Psoas muscle (tissue), 8 donors: Measurements from ENCODE around the gene NIP7. TPM values are rescaled to one million over a fixed set of nuclear protein-coding genes. Genes with fewer than 3 reads are reported as not detected.

Source experiments
- ATAC-seq, 4 donors: fragments of 200-7000 bp; cut with Tn5 transposase; one replicate each; pipeline ENCODE4 v1.9.1; 2020; ENCODE audit warnings: moderate library complexity in 3 of 4, mild to moderate bottlenecking in 2 of 4
- DNase-seq, 2 donors: peaks; one replicate each; pipeline ENCODE4 v3.0.0-alpha.2; 2020
- H3K27ac ChIP-seq: fragments of 200-600 bp; one replicate; pipeline ENCODE4 v1.8.0; 2022
- H3K27me3 ChIP-seq, 3 donors: fragments of 200-600 bp in 1 of 3; one replicate each; pipeline versions ENCODE4 v1.6.1 to v1.8.0; 2013 to 2022; ENCODE audit warnings: low read length in 2 of 3, mild to moderate bottlenecking in 2 of 3, moderate library complexity in 1 of 3; ENCODE audit not compliant: insufficient read depth in 3 of 3
- H3K36me3 ChIP-seq, 2 donors: fragments of 200-600 bp in 1 of 2; one replicate each; pipeline versions ENCODE4 v1.6.1 to v1.8.0; 2013 to 2022; ENCODE audit warnings: low read depth in 1 of 2, mild to moderate bottlenecking in 1 of 2, moderate library complexity in 1 of 2; ENCODE audit not compliant: insufficient read depth in 1 of 2
- H3K4me1 ChIP-seq: fragments of 200-600 bp; one replicate; pipeline ENCODE4 v1.8.0; 2022
- H3K4me3 ChIP-seq: fragments of 200-600 bp; one replicate; pipeline ENCODE4 v1.8.0; 2022; ENCODE audit warnings: mild to moderate bottlenecking
- H3K9me3 ChIP-seq: fragments of 200-600 bp; one replicate; pipeline ENCODE4 v1.8.0; 2022
- WGBS, 3 donors: extraction: QIAGEN DNeasy Blood & Tissue Kit; methylation state at CpG; one replicate each; pipeline versions ENCODE4 v1.1.6 to v1.1.7; 2013; 5-methylcytosine and 5-hydroxymethylcytosine counted together
- intact Hi-C, 2 donors: fragments of 100-400 bp; cut with DNase I; formaldehyde crosslinking; loops; one replicate each; pipeline versions ENCODE4 v1.11.0 to v1.14.2; 2022
- polyA plus RNA-seq, 3 donors: library from polyadenylated mRNA; stranded (reverse); fragments of 200-250 nt; gene quantifications; one replicate each; pipeline ENCODE4 v1.2.3, GENCODE V29; 2013
- total RNA-seq, 4 donors: library from RNA; stranded (reverse); fragmentation: NEBNext Ultra II Directional in 2 of 4; extraction: Animal tissue kit (Norgen Biotek cat#: 25700) in 2 of 4; gene quantifications; one replicate each; pipeline versions ENCODE4 v1.2.1 to v1.2.4, GENCODE V29; 2021 to 2023
- TF ChIP-seq, protein P1 (sequence below): fragments of 200-600 bp; IDR thresholded peaks from one replicate; pipeline ENCODE4 v1.8.0; 2022; ENCODE audit warnings: antibody characterized with exemption
- donor health status: healthy with polysubstance abuse.
- donor health status: DM: no; HTN: no; CAD: no; lungs with moderate emphysema.
- donor health status: Bipolar disorder and iron deficiency.
- donor health status: healthy.
- donor health status: DM: yes; HTN: yes; CAD: no.
- donor health status: DM: no; HTN: no; CAD: no.
- donor health status: DM: no; HTN: no; CAD: no.
- donor health status: DM: yes; HTN: yes; CAD: no.

NIP7 gene
- total and polyA plus RNA-seq, 7 donors, result 9.2 to 24.8 (median 16.6) TPM

DNA sequence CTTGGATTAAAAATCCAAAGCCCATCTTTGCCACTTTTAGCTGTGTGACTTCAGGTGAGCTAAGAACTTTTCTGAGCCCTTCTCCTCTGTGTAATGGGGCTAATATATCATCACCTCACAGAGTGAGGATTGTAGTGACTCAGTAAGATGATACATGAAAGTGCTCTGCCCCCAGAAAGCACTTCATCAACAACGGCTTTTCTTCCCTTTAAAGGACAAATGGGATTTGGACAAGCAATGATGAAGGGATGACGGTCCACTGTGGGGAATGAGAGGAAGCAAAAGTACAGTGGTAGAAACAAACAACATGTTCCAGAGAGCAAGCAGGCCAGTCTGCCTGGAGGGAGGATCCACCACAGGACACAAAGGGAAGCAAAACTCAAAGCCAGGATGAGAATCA is 26.3 kb downstream of the NIP7 start:
- Histone ChIP-seq H3K9me3 (no peaks in the 10 kb centered on the region), H3K27ac (no peak overlapping the region), H3K4me1 (no peaks in the 10 kb centered on the region), H3K4me3 (no peak overlapping the region), H3K27me3 (no peaks in the 10 kb centered on the region), H3K36me3 (peaks cover 8 to 87% of the 10 kb centered on the region in 2 donors)
- TF ChIP-seq, protein P1, sequence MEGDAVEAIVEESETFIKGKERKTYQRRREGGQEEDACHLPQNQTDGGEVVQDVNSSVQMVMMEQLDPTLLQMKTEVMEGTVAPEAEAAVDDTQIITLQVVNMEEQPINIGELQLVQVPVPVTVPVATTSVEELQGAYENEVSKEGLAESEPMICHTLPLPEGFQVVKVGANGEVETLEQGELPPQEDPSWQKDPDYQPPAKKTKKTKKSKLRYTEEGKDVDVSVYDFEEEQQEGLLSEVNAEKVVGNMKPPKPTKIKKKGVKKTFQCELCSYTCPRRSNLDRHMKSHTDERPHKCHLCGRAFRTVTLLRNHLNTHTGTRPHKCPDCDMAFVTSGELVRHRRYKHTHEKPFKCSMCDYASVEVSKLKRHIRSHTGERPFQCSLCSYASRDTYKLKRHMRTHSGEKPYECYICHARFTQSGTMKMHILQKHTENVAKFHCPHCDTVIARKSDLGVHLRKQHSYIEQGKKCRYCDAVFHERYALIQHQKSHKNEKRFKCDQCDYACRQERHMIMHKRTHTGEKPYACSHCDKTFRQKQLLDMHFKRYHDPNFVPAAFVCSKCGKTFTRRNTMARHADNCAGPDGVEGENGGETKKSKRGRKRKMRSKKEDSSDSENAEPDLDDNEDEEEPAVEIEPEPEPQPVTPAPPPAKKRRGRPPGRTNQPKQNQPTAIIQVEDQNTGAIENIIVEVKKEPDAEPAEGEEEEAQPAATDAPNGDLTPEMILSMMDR, result no peak
- ATAC-seq (no peak), DNase-seq (no peak)
- intact Hi-C loops, result no loop called here
- WGBS, 3 donors, result 76 to 83% (median 83%) methylated on average over 2 of the region's 2 CpGs

DNA sequence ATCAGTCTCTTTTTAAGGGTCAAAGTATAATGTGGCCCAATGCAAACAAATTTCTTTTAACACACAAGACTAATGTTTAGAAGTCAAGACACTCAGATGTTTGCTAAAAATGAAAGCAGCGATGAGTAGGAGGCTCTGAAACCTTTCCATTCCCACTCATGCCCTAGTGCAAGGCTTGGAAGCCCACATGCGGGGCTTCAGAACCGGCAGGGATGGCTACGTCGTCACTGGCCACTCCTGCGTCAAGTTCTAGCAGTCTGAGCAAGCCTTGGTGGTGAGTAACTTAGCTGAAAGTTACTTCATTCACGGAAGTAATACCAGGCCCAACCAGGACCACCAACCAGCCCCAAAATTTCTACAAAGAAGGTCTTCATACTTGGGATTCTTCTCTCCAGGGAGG is 26.9 kb downstream of the NIP7 start:
- intact Hi-C loops, result no loop called here
- no peak overlapping the region for H3K27ac ChIP-seq
- H3K4me3 ChIP-seq, result no peak overlapping the region
- peaks cover 8 to 87% of the 10 kb centered on the region in 2 donors for H3K36me3 ChIP-seq
- H3K4me1 ChIP-seq, result no peaks in the 10 kb centered on the region
- H3K9me3 ChIP-seq, result no peaks in the 10 kb centered on the region
- WGBS, 3 donors, result 88 to 96% (median 91%) methylated on average over 7 of the region's 7 CpGs
- ATAC-seq (no peak), DNase-seq (no peak)
- TF ChIP-seq, protein P1, result no peak
- H3K27me3 ChIP-seq, result no peaks in the 10 kb centered on the region

DNA sequence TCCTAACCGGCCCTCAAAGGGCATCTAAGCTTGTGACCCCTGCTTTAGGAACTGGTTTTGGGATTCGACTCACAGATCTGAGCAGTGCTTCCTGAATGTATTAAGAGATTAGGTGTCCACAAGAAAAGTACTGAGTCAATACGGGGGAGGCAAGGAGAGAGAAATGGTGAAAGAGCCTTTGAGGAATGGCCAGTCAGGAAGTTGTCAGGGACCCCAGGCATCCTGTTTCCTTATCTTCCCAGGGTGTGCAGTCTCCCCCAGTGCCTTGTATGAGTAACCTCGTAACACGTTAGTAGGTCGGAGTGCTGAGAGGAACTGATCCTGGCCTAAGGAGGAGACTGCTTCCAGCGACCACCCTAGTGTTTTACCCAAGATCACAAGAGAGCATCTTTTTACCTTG is 28.4 kb downstream of the NIP7 start:
- no peaks in the 10 kb centered on the region for H3K27me3 ChIP-seq

DNA sequence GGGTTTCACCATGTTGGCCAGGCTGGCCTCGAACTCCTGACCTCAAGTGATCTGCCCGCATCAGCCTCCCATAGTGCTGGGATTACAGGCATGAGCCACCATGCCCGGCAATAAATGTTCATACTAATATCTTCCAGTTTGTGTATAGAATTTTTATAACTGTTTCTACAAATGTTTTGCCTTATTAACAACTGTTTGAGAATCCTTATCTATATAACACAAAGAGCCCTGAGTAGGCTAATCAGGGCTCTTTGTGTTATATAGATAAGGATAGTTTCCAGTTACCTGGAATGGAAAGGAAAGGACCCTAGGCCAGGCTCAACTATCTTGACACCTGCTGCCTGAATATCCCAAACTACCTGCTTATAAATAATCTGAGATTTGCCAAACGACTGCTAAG is 29.3 kb downstream of the NIP7 start:
- TF ChIP-seq, protein P1, result no peak
- H3K36me3 ChIP-seq, result peaks cover 8 to 98% of the 10 kb centered on the region in 2 donors

More for the DNA sequence above, 28.4 kb downstream of the NIP7 start:
- H3K9me3 ChIP-seq, result no peaks in the 10 kb centered on the region
- DNase-seq, result no peak
- H3K36me3 ChIP-seq, result peaks cover 8 to 99% of the 10 kb centered on the region in 2 donors
- intact Hi-C loops, result no loop called here
- H3K4me1 ChIP-seq, result no peaks in the 10 kb centered on the region
- TF ChIP-seq, protein P1, result no peak
- WGBS, 3 donors, result 77 to 82% (median 80%) methylated on average over 7 of the region's 7 CpGs
- no peak overlapping the region for H3K4me3 ChIP-seq
- no peak for ATAC-seq
- H3K27ac ChIP-seq, result no peak overlapping the region

DNA sequence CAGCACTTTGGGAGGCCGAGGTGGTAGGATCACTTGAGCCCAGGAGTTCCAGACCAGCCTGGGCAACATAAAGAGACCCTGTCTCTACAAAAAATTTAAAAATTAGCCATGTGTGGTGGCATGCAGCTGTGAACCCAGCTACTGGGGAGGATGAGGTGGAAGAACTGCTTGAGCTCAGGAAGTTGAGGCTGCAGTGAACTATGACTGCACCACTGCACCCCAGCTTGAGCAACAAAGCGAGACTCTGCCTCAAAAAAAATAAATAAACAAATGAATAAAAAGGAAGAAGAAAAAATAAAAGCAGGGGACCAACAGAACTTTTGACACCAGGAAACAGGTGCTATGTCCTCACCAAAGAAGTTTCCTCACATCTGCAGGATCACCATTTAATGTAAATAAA is 32.0 kb downstream of the NIP7 start:
- Histone ChIP-seq H3K4me1 (no peaks in the 10 kb centered on the region), H3K4me3 (no peak overlapping the region), H3K36me3 (peaks cover 8 to 88% of the 10 kb centered on the region in 2 donors), H3K9me3 (no peaks in the 10 kb centered on the region), H3K27me3 (no peaks in the 10 kb centered on the region), H3K27ac (no peak overlapping the region)
- WGBS, 3 donors, result 93 to 98% (median 96%) methylated on average over 2 of the region's 2 CpGs
- intact Hi-C loops, result no loop called here
- ATAC-seq, result no peak
- DNase-seq, result no peak
- TF ChIP-seq, protein P1, result no peak

More for the DNA sequence above, 29.3 kb downstream of the NIP7 start:
- no peak for ATAC-seq
- no peak overlapping the region for H3K4me3 ChIP-seq
- intact Hi-C loops, result no loop called here
- H3K9me3 ChIP-seq, result no peaks in the 10 kb centered on the region
- no peaks in the 10 kb centered on the region for H3K4me1 ChIP-seq
- no peak for DNase-seq
- no peaks in the 10 kb centered on the region for H3K27me3 ChIP-seq
- WGBS, 3 donors, result 96 to 98% (median 97%) methylated on average over 4 of the region's 4 CpGs
- H3K27ac ChIP-seq, result no peak overlapping the region
